ENCODE measurements around the gene LCP1. TPM values are rescaled to one million over a fixed set of nuclear protein-coding genes. Genes with fewer than 3 reads are reported as not detected.

Gene LCP1
- total RNA-seq, 2 donors from 2014 or later: 761 to 1,053 TPM

GRCh38 chr13:46106839-46107371 is 75.1 kb downstream of the LCP1 start:
- no peak for DNase-seq (ENCODE audit: low spot score in 2 of 2)
- Mint-ChIP-seq H3K36me3 (no peaks in the 10 kb centered on the region), H3K9me3 (peaks cover 0 to 4% of the 10 kb centered on the region in 2 donors), H3K27ac (no peak overlapping the region)
- ATAC-seq: peak in 1 of 2 donors; percentile 34

- H3K27ac Mint-ChIP-seq: no peak within 1 kb of the TSS
- ATAC-seq (no peak), DNase-seq (ENCODE audit: low spot score in 2 of 2) (no peak)
- H3K36me3 Mint-ChIP-seq: no peaks in the 10 kb centered on the region
- H3K9me3 Mint-ChIP-seq: peaks cover 0 to 4% of the 10 kb centered on the region in 2 donors
Measured at GRCh38 chr13:46104868-46105267, 77.1 kb downstream of the LCP1 start, which contains the start of gene CPB2. Gene CPB2, minus strand, starts transcription at chr13:46105033. Its CDS starts 24 bp downstream, at chr13:46105009.

GRCh38 chr13:46103037-46103436 is 78.9 kb downstream of the LCP1 start:
- Mint-ChIP-seq H3K36me3 (no peaks in the 10 kb centered on the region), H3K9me3 (peaks cover 0 to 4% of the 10 kb centered on the region in 2 donors), H3K27ac (no peak overlapping the region)
- DNase-seq (ENCODE audit: low spot score in 2 of 2) (no peak), ATAC-seq (no peak)

DNA sequence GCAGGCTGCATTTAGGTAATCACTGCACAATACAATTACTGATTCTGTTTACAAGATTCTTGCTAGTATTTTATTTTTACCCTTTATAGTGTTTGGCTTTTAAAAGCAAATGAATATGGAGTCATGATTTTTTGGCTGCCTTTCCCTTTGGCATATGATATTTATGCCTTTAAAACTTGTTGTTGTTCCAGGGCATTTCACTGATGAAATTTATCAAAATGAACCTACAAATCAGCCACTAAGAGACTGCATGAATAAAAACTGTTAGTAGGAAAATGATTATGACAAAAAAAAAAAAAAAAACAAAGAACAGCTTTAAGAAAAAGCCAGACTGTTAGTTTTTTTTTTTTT is 79.7 kb downstream of the LCP1 start:
- Mint-ChIP-seq H3K36me3 (no peaks in the 10 kb centered on the region), H3K9me3 (peaks cover 0 to 4% of the 10 kb centered on the region in 2 donors), H3K27ac (no peak overlapping the region)
- DNase-seq (ENCODE audit: low spot score in 2 of 2): no peak
- ATAC-seq: no peak

- DNase-seq (ENCODE audit: low spot score in 2 of 2) (no peak), ATAC-seq (no peak)
- no peak overlapping the region for H3K27ac Mint-ChIP-seq
- no peaks in the 10 kb centered on the region for H3K36me3 Mint-ChIP-seq
- peaks cover 0 to 4% of the 10 kb centered on the region in 2 donors for H3K9me3 Mint-ChIP-seq
Measured at GRCh38 chr13:46101484-46102254, 80.3 kb downstream of the LCP1 start.

- Mint-ChIP-seq H3K27ac (no peak overlapping the region), H3K36me3 (no peaks in the 10 kb centered on the region), H3K9me3 (peaks cover 0 to 8% of the 10 kb centered on the region in 2 donors)
- ATAC-seq (no peak), DNase-seq (ENCODE audit: low spot score in 2 of 2) (no peak)
Measured at GRCh38 chr13:46101002-46101401, 81.0 kb downstream of the LCP1 start.

DNA sequence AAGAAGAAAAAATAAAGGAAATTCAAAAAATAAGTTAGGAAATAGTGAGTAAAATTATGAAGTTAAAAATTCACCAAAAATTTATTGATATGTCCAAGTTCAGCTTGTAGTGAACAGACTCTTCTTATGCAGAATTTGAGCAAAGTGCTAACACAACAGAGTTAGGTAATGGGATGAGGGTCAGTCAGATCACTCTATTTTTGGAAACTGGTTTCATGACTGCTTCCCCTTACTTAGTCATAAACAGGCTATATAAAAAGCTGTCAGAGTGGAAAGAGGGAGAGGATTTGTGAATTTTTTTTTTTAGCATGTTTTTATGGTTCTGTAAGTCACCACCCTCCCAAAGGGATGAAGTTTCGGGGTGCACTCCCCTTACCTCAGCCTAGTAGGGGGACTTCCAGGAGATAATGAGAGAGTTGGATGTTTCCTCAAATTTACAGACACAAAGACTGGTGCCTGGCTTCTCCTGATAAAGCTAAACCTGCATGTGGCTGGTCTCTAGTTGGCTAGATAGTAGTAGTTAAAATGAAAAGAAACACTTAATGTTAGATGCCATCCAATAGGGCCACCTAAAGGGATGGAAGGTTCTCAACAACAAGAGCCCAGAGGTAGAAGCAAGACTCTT is 81.7 kb downstream of the LCP1 start:
- ATAC-seq (no peak), DNase-seq (ENCODE audit: low spot score in 2 of 2) (no peak)
- H3K9me3 Mint-ChIP-seq: peaks cover 0 to 8% of the 10 kb centered on the region in 2 donors
- no peaks in the 10 kb centered on the region for H3K36me3 Mint-ChIP-seq
- no peak overlapping the region for H3K27ac Mint-ChIP-seq

DNA sequence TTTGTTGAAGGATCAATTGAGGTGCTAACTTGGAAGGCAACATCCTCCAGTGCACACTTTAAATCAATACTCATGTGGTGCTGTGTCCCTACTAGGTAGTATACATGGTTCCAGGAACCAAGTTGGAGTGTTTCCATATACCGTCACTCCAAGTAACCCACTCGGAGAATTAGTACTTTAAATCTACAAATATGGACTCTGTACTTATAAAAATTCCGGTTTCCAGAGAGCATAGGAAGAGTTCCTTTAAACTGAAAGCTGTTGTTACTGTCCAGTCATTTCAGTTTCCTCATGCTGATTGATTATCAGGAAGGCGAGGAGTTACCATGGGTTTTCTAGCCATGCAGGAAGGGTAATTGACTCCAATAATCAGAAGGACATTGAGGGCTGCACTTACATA is 84.3 kb downstream of the LCP1 start:
- Mint-ChIP-seq H3K27ac (no peak overlapping the region), H3K9me3 (peaks cover 0 to 4% of the 10 kb centered on the region in 2 donors), H3K36me3 (no peaks in the 10 kb centered on the region)
- DNase-seq (ENCODE audit: low spot score in 2 of 2): no peak
- ATAC-seq: no peak

- Mint-ChIP-seq H3K9me3 (peaks cover 0 to 4% of the 10 kb centered on the region in 2 donors), H3K27ac (no peak overlapping the region), H3K36me3 (no peaks in the 10 kb centered on the region)
- DNase-seq (ENCODE audit: low spot score in 2 of 2): no peak
- ATAC-seq: no peak
Measured at GRCh38 chr13:46097015-46097414, 85.0 kb downstream of the LCP1 start.

DNA sequence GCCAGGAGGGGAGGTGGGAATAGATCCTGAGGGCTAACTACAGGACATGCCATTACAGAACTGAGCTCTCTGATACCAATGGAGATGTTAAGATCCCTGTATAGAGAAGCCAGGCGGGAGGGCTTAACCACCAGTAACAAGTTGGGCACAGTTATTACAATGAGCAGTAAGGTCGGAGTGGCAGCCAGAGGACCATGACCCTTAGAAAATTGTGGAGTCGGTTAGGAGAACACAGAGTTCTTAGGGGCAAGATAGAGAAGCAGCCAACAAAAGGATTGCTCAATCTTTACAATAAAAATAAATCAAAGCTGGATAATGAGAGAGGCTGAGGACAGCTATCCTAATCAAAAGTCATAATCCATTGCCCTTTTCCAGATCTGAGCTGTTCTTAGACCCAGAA is 87.5 kb downstream of the LCP1 start:
- no peaks in the 10 kb centered on the region for H3K36me3 Mint-ChIP-seq
- DNase-seq (ENCODE audit: low spot score in 2 of 2) (no peak), ATAC-seq (no peak)
- H3K27ac Mint-ChIP-seq: no peak overlapping the region
- peaks cover 0 to 4% of the 10 kb centered on the region in 2 donors for H3K9me3 Mint-ChIP-seq

GRCh38 chr13:46088821-46089562 is 93.0 kb downstream of the LCP1 start:
- ATAC-seq: no peak

GRCh38 chr13:46087481-46087880 is 94.5 kb downstream of the LCP1 start:
- DNase-seq (ENCODE audit: low spot score in 2 of 2) (no peak), ATAC-seq (no peak)
- Mint-ChIP-seq H3K36me3 (no peaks in the 10 kb centered on the region), H3K9me3 (no peaks in the 10 kb centered on the region), H3K27ac (peak overlapping the region in 1 of 2 donors; percentile 72)

More at GRCh38 chr13:46088821-46089562, 93.0 kb downstream of the LCP1 start:
- H3K27ac Mint-ChIP-seq: no peak overlapping the region
- no peaks in the 10 kb centered on the region for H3K36me3 Mint-ChIP-seq
- no peaks in the 10 kb centered on the region for H3K9me3 Mint-ChIP-seq
- no peak for DNase-seq (ENCODE audit: low spot score in 2 of 2)

DNA sequence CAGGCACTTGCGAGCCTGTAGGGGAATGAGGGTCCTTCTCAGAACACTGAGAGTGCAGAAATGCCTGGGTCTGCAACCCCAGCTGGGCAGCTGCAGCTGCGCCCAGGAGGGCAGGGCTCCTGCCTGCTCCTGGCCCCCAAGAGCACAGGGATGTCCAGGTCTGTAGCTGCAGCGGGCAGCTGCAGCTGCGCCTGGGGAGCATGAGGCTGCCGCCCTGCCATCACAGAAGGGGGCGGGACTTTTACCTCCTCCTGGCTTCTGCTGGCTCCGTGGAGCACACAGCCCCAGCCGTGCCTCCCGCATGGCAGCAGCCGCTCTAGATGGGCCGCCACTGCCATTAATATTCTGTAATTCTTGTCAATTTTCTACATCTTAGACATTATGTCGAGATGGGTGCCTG is 95.0 kb downstream of the LCP1 start:
- H3K27ac Mint-ChIP-seq: no peak overlapping the region
- ATAC-seq (no peak), DNase-seq (ENCODE audit: low spot score in 2 of 2) (no peak)
- no peaks in the 10 kb centered on the region for H3K9me3 Mint-ChIP-seq
- H3K36me3 Mint-ChIP-seq: no peaks in the 10 kb centered on the region

DNA sequence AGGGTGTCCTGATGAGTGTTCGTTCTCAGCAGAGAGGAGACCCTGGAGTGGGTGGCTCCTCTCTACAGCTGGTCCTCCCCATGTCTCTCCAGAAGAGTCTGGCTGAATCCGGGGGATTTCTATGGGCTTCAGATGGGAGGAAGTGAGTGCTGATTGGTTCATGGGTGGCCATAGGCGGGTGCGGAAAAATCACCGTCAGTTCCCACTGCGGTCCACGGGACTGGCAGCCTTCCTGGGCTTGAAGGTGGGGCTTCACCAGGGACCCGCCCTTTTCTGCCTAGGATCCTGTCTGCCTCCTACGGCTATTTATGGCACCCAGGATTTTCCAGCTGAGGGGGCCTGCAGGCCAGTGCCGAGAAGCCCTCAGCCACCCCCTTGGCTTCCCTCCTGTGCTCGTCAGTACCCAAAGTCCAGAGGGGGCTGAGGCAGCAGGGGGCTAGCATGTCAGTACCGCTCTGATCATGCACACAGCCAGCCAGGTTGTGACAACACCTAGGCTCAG is 95.5 kb downstream of the LCP1 start:
- Mint-ChIP-seq H3K27ac (no peak overlapping the region), H3K9me3 (no peaks in the 10 kb centered on the region), H3K36me3 (no peaks in the 10 kb centered on the region)
- ATAC-seq: no peak
- no peak for DNase-seq (ENCODE audit: low spot score in 2 of 2)

- Mint-ChIP-seq H3K9me3 (no peaks in the 10 kb centered on the region), H3K27ac (no peak overlapping the region), H3K36me3 (no peaks in the 10 kb centered on the region)
- ATAC-seq (no peak), DNase-seq (ENCODE audit: low spot score in 2 of 2) (no peak)
Measured at GRCh38 chr13:46085737-46086136, 96.2 kb downstream of the LCP1 start.

GRCh38 chr13:46082324-46082723 is 99.7 kb downstream of the LCP1 start:
- no peaks in the 10 kb centered on the region for H3K9me3 Mint-ChIP-seq
- H3K27ac Mint-ChIP-seq: no peak overlapping the region

GRCh38 chr13:46079770-46080169 is 102.2 kb downstream of the LCP1 start:
- H3K9me3 Mint-ChIP-seq: no peaks in the 10 kb centered on the region
- no peak overlapping the region for H3K27ac Mint-ChIP-seq
- no peaks in the 10 kb centered on the region for H3K36me3 Mint-ChIP-seq
- ATAC-seq (peak in 1 of 2 donors; percentile 40), DNase-seq (ENCODE audit: low spot score in 2 of 2) (no peak)

More at GRCh38 chr13:46082324-46082723, 99.7 kb downstream of the LCP1 start:
- ATAC-seq (no peak), DNase-seq (ENCODE audit: low spot score in 2 of 2) (no peak)
- H3K36me3 Mint-ChIP-seq: no peaks in the 10 kb centered on the region
